K562 (cell line): ENCODE results near the gene HADHA. TPM values are rescaled to one million over a fixed set of nuclear protein-coding genes. Genes with fewer than 3 reads are reported as not detected.

Experiments
- ATAC-seq: fragments of 200-7000 bp; cut with Tn5 transposase; 3 replicates; pipeline ENCODE4 v1.9.1; 2020; ENCODE audit warnings: moderate library complexity
- BruUV-seq: library from RNA; stranded (reverse); fragments of 400-500 nt; replicated peaks from 2 replicates; lab custom pipeline; 2021; lab: Mats Ljungman, UMichigan
- CTCF ChIA-PET: fragments of 300-600 bp; formaldehyde crosslinking; extraction: SDS; loops from one replicate; lab custom pipeline; 2021; ENCODE audit warnings: low intra/inter-chr PET ratio; lab: Yijun Ruan, JAX
- POLR2A ChIA-PET: fragments of 300-600, 350-650 bp; sonication (Branson Sonifier 250); formaldehyde crosslinking; extraction: SDS; loops from one replicate; lab custom pipeline; 2021; ENCODE audit warnings: antibody characterized with exemption, inconsistent platforms; lab: Yijun Ruan, JAX
- DNase-seq, 4 experiments: peaks; one replicate each; pipeline versions ENCODE4 v3.0.0 to v3.0.0-alpha.2; 2011 to 2018; ENCODE audit warnings: low spot score in 3 of 4, mixed read lengths in 3 of 4; ENCODE audit errors: extremely low read depth in 1 of 4
- FAIRE-seq: peaks from 2 replicates; lab custom pipeline; 2011; peaks lifted over from hg19 to GRCh38; lab: Jason Lieb, UNC
- H2AFZ ChIP-seq: 2 replicates; pipeline ENCODE4 v1.6.0; 2011; ENCODE audit warnings: low read depth, low read length, control low read depth, inconsistent platforms
- H3K27ac ChIP-seq: fragments of 200-600 bp; 3 replicates; pipeline ENCODE4 v1.8.0; 2011; ENCODE audit warnings: low read depth, mild to moderate bottlenecking, control low read depth, inconsistent platforms, low read length, moderate library complexity, mixed read lengths; ENCODE audit errors: extremely low read depth
- H3K27me3 ChIP-seq, 2 experiments: fragments of 300-600 bp in 1 of 2; 2 replicates in 1 of 2; 3 replicates in 1 of 2; pipeline versions ENCODE4 v1.6.0 to v1.8.0; 2011; ENCODE audit warnings: inconsistent platforms in 2 of 2, low read length in 2 of 2, mild to moderate bottlenecking in 1 of 2, mixed read lengths in 1 of 2, moderate library complexity in 1 of 2; ENCODE audit not compliant: control insufficient read depth in 2 of 2, insufficient read depth in 2 of 2
- H3K36me3 ChIP-seq: fragments of 300-600 bp; 3 replicates; pipeline ENCODE4 v1.8.0; 2011; ENCODE audit warnings: mild to moderate bottlenecking, low read length, inconsistent platforms; ENCODE audit not compliant: control insufficient read depth, insufficient read depth
- H3K4me1 ChIP-seq, 2 experiments: fragments of 200-600 bp in 1 of 2; replicated peaks in 1 of 2; 2 replicates in 1 of 2; 3 replicates in 1 of 2; pipeline versions ENCODE4 v1.5.1 to v1.8.0; 2011; ENCODE audit warnings: inconsistent platforms in 2 of 2, low read length in 2 of 2, mild to moderate bottlenecking in 1 of 2, mixed read lengths in 1 of 2, moderate library complexity in 1 of 2; ENCODE audit not compliant: control insufficient read depth in 2 of 2, insufficient read depth in 2 of 2
- H3K4me2 ChIP-seq: 2 replicates; pipeline ENCODE4 v1.6.1; 2011; ENCODE audit warnings: low read length, control low read depth, inconsistent platforms, mixed read lengths; ENCODE audit not compliant: insufficient read depth
- H3K4me3 ChIP-seq: fragments of 200-600 bp; sonication (generic), shearing (Covaris generic); 2 replicates; pipeline ENCODE4 v1.5.1; 2016; ENCODE audit warnings: control low read depth, inconsistent platforms
- H3K79me2 ChIP-seq: fragments of 200-600 bp; 3 replicates; pipeline ENCODE4 v1.8.0; 2011; ENCODE audit warnings: low read length, inconsistent platforms; ENCODE audit not compliant: control insufficient read depth, insufficient read depth
- H3K9ac ChIP-seq, 2 experiments: 2 replicates each; pipeline versions ENCODE4 v1.6.0 to v1.6.1; 2011; ENCODE audit warnings: low read depth in 2 of 2, low read length in 2 of 2, control low read depth in 1 of 2, inconsistent platforms in 1 of 2, mild to moderate bottlenecking in 1 of 2, mixed read lengths in 1 of 2; ENCODE audit not compliant: insufficient read depth in 1 of 2
- H3K9me1 ChIP-seq: one replicate; pipeline ENCODE4 v1.6.0; 2011; ENCODE audit warnings: inconsistent platforms, mild to moderate bottlenecking, low read length, moderate library complexity; ENCODE audit not compliant: control insufficient read depth, insufficient read depth
- H3K9me3 ChIP-seq: replicated peaks from 2 replicates; pipeline ENCODE4 v1.5.1; 2011; ENCODE audit warnings: low read depth, low read length, inconsistent platforms; ENCODE audit not compliant: control insufficient read depth, insufficient read depth
- H4K20me1 ChIP-seq: replicated peaks from 2 replicates; pipeline ENCODE4 v1.6.1; 2011; ENCODE audit warnings: low read length, inconsistent platforms, mixed read lengths; ENCODE audit not compliant: control insufficient read depth, insufficient read depth
- CBFA2T2 ChIP-seq: fragments of 450-650 bp; conservative IDR thresholded peaks from 2 replicates; pipeline ENCODE4 v1.6.1; 2017; ENCODE audit warnings: mild to moderate bottlenecking
- HDAC2 ChIP-seq: fragments of 450-650 bp; IDR thresholded peaks from 2 replicates; pipeline ENCODE4 v1.6.1; 2016; ENCODE audit warnings: mild to moderate bottlenecking
- PTRF ChIP-seq: fragments of 450-650 bp; IDR thresholded peaks from 2 replicates; pipeline ENCODE4 v1.6.1; 2016; ENCODE audit warnings: mild to moderate bottlenecking, missing genetic modification characterization, missing compliant biosample characterization
- TCF3 ChIP-seq: sonication (generic); formaldehyde crosslinking; IDR thresholded peaks from 2 replicates; pipeline ENCODE4 v1.4.0; 2020; ENCODE audit warnings: mild to moderate bottlenecking, missing genetic modification reagents
- ZNF174 ChIP-seq: fragments of 250-450 bp; sonication (Bioruptor Pico); IDR thresholded peaks from 2 replicates; pipeline ENCODE4 v1.4.0; 2020; ENCODE audit warnings: mild to moderate bottlenecking
- ZNF263 ChIP-seq: sonication (generic); formaldehyde crosslinking; IDR thresholded peaks from 2 replicates; pipeline ENCODE4 v1.8.0; 2022; ENCODE audit warnings: mild to moderate bottlenecking, missing genetic modification reagents, borderline replicate concordance
- ZNF77 ChIP-seq: fragments of 250-450 bp; sonication (Bioruptor Pico); IDR thresholded peaks from 2 replicates; pipeline ENCODE4 v1.5.0; 2020
- WGBS: fragments of 100-300 bp; shearing (Covaris generic); methylation state at CpG from one replicate; pipeline ENCODE4 v1.1.6; 2016; ENCODE audit warnings: low coverage, mixed read lengths; ENCODE audit not compliant: insufficient coverage; ENCODE audit errors: missing lambda C conversion rate; 5-methylcytosine and 5-hydroxymethylcytosine counted together
- in situ Hi-C: fragments of 300-500 bp; cut with MboI; formaldehyde crosslinking; loops from 4 replicates; pipeline ENCODE4 v1.15.0; 2018; ENCODE audit warnings: inconsistent platforms, mixed read lengths
- intact Hi-C: fragments of 100-400 bp; cut with micrococcal nuclease; formaldehyde crosslinking; loops from 2 replicates; pipeline ENCODE4 v1.14.2; 2022
- polyA plus RNA-seq, 8 experiments: library from polyadenylated mRNA; depleted of rRNA in 4 of 8; stranded (reverse) in 5 of 8; unstranded in 3 of 8; fragments of >200 nt; fragmentation: Nextera tagmentation in 2 of 8; fragmentation: Illumina TruSeq in 1 of 8; extraction: Ambion mirVana in 2 of 8; extraction: Trizol in 1 of 8; gene quantifications; 2 replicates each; pipeline versions ENCODE4 v1.2.1 to v1.2.3, GENCODE V29; 2011 to 2014; ENCODE audit warnings: inconsistent platforms in 1 of 8, missing spikeins in 1 of 8
- total RNA-seq, 7 experiments: library from RNA; depleted of rRNA in 6 of 7; stranded (reverse); fragments of >200 nt in 6 of 7; fragmentation: Illumina TruSeq in 2 of 7; extraction: Trizol in 2 of 7; gene quantifications; 2 replicates each; pipeline versions ENCODE4 v1.2.1 to v1.2.3, GENCODE V29; 2011 to 2021; ENCODE audit warnings: low replicate concordance in 1 of 7
- TF ChIP-seq, protein P1 (sequence below): fragments of 250-450 bp; sonication (Bioruptor Pico); IDR thresholded peaks from 2 replicates; pipeline ENCODE4 v1.8.0; 2021; ENCODE audit warnings: mild to moderate bottlenecking, moderate library complexity
- TF ChIP-seq, protein P2 (sequence below): fragments of 250-450 bp; sonication (Bioruptor Pico); IDR thresholded peaks from 2 replicates; pipeline ENCODE4 v1.8.0; 2022; ENCODE audit warnings: inconsistent platforms, mild to moderate bottlenecking, moderate library complexity, borderline replicate concordance
- TF ChIP-seq, protein P3 (sequence below): fragments of 250-450 bp; sonication (Bioruptor Pico); IDR thresholded peaks from 2 replicates; pipeline ENCODE4 v1.4.0; 2020; ENCODE audit warnings: mild to moderate bottlenecking, moderate library complexity

HADHA gene
- total and polyA plus RNA-seq, 9 of the 15 experiments (the other 6 are each of a cell fraction or from before 2014, with no cell fraction given): 145 to 326 (median 202) TPM

DNA sequence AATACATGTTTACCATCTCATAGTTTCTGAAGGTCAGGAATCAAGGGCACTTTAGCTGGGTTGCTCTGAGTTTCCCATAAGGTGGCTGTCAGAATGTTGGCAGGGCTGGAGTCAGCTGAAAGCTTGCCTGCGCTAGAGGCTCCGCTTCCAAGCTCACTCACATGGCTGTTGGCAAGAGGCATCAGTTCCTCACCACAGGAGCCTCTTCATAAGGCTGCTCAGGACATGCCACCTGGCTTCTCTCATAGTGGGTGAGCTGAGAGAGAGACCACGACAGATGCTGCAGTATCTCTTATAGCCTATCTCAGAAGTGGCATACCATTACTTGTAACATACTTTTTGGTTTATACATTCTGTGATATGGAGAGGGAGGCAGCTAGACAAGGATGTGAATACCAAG is 7.5 kb upstream of the HADHA start:
- in situ Hi-C loops: no loop called here
- ATAC-seq: peak; percentile 16; the same call in 2 of the 3 replicates
- CTCF ChIA-PET: no interaction called here
- WGBS: 69% methylated on average over 3 of the region's 3 CpGs
- intact Hi-C loops: no loop called here
- H3K4me1 ChIP-seq: peaks cover 0 to 3% of the 10 kb centered on the region in 2 experiments; a peak in 2 of 5 replicates
- no TSS peak for BruUV-seq
- peak overlapping the region in 1 of 2 experiments; percentile 53; a peak in 1 of 4 replicates for H3K9ac ChIP-seq
- H4K20me1 ChIP-seq: no peaks in the 10 kb centered on the region
- no peak overlapping the region for H3K4me2 ChIP-seq
- no peak overlapping the region for H3K27ac ChIP-seq
- no peak overlapping the region for H2AFZ ChIP-seq
- POLR2A ChIA-PET: interaction anchor here (0.8 to 1.8 kb wide), 5 partner anchors 9 to 110 kb away, joined by 3 to 5 read pairs (median 3); no protein-coding TSS in a partner anchor
- peaks cover 74% of the 10 kb centered on the region for H3K79me2 ChIP-seq
- H3K4me3 ChIP-seq: no peak overlapping the region
- no peaks in the 10 kb centered on the region for H3K27me3 ChIP-seq
- no peak for TF ChIP-seq ZNF77 (CRISPR knock-in tag)
- TF ChIP-seq ZNF174: no peak
- TF ChIP-seq HDAC2: no peak
- TF ChIP-seq, protein P1, sequence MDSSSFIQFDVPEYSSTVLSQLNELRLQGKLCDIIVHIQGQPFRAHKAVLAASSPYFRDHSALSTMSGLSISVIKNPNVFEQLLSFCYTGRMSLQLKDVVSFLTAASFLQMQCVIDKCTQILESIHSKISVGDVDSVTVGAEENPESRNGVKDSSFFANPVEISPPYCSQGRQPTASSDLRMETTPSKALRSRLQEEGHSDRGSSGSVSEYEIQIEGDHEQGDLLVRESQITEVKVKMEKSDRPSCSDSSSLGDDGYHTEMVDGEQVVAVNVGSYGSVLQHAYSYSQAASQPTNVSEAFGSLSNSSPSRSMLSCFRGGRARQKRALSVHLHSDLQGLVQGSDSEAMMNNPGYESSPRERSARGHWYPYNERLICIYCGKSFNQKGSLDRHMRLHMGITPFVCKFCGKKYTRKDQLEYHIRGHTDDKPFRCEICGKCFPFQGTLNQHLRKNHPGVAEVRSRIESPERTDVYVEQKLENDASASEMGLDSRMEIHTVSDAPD (CRISPR knock-in tag): no peak
- TF ChIP-seq, protein P2, sequence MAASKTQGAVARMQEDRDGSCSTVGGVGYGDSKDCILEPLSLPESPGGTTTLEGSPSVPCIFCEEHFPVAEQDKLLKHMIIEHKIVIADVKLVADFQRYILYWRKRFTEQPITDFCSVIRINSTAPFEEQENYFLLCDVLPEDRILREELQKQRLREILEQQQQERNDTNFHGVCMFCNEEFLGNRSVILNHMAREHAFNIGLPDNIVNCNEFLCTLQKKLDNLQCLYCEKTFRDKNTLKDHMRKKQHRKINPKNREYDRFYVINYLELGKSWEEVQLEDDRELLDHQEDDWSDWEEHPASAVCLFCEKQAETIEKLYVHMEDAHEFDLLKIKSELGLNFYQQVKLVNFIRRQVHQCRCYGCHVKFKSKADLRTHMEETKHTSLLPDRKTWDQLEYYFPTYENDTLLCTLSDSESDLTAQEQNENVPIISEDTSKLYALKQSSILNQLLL (CRISPR knock-in tag): no peak
- TF ChIP-seq, protein P3, sequence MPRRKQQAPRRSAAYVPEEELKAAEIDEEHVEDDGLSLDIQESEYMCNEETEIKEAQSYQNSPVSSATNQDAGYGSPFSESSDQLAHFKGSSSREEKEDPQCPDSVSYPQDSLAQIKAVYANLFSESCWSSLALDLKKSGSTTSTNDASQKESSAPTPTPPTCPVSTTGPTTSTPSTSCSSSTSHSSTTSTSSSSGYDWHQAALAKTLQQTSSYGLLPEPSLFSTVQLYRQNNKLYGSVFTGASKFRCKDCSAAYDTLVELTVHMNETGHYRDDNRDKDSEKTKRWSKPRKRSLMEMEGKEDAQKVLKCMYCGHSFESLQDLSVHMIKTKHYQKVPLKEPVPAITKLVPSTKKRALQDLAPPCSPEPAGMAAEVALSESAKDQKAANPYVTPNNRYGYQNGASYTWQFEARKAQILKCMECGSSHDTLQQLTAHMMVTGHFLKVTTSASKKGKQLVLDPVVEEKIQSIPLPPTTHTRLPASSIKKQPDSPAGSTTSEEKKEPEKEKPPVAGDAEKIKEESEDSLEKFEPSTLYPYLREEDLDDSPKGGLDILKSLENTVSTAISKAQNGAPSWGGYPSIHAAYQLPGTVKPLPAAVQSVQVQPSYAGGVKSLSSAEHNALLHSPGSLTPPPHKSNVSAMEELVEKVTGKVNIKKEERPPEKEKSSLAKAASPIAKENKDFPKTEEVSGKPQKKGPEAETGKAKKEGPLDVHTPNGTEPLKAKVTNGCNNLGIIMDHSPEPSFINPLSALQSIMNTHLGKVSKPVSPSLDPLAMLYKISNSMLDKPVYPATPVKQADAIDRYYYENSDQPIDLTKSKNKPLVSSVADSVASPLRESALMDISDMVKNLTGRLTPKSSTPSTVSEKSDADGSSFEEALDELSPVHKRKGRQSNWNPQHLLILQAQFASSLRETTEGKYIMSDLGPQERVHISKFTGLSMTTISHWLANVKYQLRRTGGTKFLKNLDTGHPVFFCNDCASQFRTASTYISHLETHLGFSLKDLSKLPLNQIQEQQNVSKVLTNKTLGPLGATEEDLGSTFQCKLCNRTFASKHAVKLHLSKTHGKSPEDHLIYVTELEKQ (CRISPR knock-in tag): no peak
- no peak for TF ChIP-seq ZNF263 (CRISPR knock-in tag)
- TF ChIP-seq CBFA2T2: no peak
- no peak for TF ChIP-seq TCF3 (CRISPR knock-in tag)
- no peak for TF ChIP-seq PTRF (tag)
- FAIRE-seq: no peak
- H3K9me3 ChIP-seq: no peaks in the 10 kb centered on the region
- DNase-seq: no peak
- H3K9me1 ChIP-seq: no peaks in the 10 kb centered on the region
- H3K36me3 ChIP-seq: peaks cover 23% of the 10 kb centered on the region; the same call in 2 of the 3 replicates
